GM21447 (cell line): ENCODE results near the gene KLC1.

Experiments
- ATAC-seq: cut with Tn5 transposase; IDR thresholded peaks from one replicate; pipeline ENCODE4 v1.9.1; 2021; ENCODE audit not compliant: unreplicated experiment

The KLC1 gene

DNA sequence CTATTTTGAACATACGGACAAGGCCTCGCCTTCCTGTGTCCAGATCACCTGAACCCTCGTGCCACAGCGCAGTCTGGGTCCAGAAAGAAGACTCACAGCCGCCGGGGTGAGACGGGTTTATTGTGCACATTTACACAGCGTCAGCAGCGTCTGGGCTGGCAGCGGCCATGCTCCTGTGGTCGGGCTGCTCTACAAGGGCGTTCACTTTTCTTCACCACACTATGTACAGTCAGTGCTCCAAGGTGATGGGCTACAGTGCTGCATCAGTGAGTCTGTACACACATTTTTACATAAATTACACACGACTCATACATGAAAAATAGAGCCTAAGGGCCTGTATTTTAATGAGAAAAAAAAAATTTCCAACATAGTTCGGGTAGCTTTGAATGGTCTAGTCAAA is 104.6 kb downstream of the KLC1 start:
- no peak for ATAC-seq

DNA sequence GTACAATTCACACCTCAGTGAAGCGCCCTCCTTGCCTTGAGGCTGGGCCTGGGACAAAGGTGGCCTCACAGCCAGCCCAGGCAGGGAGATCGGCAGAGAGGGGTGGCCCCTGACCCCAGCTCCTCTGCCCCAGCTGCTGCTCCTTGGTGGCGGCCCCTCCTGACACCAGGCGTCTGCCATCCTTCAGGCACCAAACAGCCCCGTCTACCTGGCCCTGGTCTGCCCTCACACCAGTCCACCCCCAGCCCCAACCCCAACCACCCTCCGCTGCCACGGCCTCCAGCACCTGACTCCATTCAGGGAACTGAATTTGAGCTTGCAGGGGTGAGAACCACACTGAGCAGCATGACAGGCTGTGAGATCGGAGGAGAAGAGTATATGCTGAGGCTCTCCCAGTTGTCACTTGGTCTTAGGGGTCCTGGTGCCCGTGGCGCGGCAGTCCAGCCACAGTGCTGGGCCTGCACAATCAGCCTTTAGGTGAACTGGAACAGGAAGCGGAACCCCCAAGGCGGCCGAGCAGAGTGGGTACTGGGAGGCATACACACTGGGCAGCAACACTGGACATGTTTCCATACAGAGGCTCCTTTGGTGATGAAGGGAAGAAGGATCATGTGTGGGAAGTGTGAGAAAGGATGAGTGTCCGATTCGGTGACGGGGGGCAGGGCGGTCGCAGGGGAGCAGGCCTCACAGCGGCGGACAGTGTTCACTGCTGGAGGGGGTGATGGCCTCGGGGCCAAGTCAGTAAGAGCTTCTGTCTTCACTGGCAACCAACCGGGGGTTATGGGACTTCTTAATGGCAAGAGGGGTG is 105.3 kb downstream of the KLC1 start:
- no peak for ATAC-seq

DNA sequence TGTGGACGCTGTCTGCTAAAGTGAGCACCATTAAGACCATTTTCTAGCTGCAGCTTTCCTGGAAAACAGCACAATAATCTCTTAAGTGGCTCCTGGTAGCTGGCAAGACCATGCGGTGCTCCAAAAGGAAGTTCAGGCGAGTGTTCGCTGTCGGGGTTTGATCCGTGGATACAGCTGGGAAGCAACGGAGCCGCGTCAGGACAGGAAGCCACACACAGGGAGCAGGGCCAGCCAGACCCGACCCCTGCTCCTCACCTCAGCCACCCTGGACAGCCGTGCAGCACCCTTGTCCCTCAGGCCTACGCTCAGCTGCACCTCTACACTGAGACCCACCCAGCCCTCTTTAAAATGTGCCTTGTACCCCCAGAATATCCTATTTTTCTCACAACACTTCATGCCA is 106.0 kb downstream of the KLC1 start:
- ATAC-seq = no peak

DNA sequence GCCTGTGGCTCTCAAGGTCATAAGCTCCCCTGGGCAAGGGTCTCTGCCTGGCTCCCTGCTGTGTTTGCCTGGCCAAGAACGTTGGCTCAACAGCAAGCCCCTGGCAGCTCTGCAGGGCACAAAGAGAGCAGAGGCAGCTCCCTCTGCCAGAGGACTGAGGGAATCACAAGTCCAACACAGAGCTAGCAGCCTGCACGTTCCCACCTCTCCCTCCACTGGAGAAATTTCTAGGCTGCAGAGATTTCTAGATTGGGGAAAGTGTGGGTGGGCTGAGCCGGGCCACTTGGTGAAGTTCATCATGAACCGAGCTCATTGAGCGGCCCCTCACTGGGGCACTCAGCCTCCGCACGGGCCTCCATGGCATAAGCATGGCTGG is 106.4 kb downstream of the KLC1 start:
- no peak for ATAC-seq

DNA sequence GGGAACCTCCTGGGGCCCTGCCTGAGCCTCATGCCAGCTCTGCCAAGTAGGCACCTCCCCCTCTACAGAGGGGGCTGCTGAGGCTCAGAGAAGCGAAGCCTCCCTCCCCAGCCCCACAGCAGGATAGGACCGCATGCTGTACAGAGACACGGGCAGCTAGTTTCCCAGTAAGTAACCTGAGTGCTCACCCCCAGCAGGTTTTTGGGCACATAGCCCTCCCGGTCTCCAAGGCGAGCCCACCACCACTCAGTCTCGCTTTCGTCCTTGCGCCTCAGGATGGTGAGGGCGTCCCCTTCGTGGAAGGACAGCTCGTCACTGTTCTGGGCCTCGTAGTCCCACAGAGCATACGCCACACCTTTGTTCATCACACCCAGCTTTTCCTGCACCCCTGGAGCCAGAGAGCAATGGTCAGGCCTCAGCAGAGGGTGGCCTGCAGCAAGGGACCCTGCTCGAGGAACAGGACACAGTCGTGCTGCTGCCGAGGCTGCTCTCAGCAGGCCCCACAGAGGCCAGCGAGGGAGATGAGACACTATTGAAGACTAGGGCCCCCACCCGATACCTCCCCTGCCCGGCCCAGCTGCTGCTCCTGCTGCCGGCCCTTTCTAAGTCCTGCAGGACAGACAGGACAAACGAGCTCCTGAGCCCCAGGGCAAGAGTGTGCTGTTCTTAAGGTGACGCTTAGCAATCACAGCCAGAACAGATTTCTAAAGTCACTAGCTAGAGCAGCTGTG is 107.0 kb downstream of the KLC1 start:
- no peak for ATAC-seq

DNA sequence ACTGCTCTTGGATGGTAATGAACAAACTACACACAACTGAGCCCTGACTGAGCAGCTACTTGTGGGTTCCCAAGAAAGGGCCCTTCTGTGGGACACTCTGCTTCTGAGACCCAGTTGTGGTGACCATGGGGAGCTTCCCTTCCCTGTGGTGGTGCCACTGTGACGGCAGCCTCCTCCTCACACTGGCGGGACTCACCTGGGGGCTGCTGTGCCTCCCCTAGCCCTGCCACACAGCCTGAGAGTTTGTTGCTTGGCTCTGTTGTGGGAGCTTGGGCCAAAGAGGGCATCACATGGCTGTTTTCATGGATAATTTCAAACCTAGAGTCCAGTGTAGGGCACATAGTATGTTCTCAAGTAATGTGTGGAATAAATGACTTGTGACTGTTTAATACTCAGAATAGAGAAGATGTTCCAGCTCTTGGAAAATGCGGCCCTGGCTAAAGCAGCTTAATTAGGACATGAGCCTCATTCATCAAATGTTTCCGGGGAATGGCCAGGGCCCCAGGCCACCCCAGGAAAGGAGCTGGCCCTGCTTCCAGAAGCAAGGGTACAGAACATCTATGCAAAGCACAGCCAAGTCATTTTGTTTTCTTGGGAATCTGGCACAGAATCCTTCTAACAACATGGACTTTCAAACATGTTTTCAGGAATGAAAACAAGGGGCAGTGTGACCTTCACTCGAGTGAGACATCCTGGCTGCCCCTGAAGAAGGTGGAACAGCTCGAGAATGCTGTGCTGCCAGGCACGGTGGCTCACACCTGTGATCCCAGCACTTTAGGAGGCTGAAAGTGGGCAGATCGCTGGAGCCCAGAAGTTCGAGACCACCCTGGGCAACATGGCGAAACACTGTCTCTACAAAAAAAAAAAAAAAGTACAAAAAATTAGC is 107.8 kb downstream of the KLC1 start:
- no peak for ATAC-seq

DNA sequence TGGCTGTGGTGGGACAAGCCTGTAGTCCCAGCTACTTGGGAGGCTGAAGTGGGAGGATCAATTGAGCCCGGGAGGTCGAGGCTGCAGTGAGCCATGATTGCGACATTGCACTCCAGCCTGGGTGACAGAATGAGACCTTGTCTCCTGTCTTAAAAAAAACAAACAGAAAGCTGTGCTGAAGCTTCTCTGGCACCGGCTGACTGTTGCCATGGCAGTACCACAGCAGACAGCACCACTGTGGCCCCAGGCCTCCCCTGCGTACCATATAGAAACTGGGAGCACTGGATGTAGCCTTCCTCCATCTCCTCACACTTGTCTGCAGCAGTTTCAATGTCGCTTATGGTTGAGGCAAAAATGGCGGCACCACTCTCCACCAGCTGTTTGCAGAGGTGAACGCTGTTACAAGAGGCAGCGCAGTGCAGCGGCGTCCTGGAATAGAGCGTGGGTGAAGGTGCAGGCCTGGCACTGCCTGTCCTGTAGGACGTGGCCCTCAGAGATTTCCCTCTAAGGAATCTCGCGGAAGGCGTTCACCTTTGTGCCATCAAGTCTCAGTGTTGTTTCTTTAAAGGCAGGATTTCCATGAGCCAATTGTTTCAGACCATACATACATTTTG is 108.5 kb downstream of the KLC1 start:
- no peak for ATAC-seq

DNA sequence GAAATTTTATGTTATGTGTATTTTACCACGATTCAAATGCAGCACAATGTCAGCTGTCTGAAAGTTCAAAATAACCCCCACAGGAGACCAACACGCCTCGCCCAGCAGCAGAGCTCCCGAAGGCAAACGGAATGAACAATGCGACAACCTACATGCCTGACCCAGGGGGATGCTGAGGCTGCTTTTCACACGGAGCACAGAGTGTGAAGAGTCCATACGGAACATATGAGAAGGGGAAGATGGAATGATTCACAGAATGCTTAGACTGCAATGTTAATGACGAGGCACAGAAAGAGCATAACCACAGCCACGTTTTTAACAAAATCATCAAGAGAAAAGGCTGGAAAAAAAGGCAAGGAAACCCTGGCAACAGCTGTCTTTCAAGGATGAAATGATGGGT is 109.2 kb downstream of the KLC1 start:
- no peak for ATAC-seq

DNA sequence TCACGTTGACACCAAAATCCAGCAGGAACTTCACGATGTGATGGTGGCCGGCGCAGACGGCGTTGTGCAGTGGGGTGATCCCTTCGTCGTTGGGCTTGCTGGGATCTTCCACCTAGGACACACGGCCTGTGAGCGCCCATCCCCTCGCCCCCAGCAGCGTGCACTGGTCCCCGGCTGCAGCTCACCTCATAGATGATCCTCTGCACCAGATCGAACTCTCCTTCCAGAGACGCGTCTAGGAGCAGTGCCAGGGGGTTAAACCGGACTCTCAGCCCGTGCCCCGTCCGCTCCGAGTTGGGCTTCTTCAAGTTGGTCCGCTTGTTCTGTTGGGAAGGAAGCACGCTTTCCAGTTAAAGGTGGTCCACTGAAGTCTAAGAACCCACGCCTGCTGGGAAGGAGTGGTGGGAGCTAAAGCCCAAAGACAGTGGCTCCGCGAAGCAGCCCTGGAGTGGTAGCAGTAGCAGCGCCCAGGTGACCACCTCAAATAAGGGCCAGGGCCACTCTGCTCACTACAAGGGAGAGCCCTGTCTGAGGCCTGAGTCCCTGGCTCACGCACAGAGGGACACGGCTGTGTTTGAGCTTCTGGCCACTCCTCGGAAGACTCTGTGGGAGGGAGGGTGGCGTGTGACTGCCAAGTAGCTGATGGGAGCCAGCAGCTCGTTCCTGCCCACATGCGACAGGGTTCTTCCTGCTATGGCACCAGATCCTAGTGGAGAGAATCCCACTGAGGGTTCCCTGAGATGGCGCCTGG is 109.9 kb downstream of the KLC1 start:
- ATAC-seq = no peak

DNA sequence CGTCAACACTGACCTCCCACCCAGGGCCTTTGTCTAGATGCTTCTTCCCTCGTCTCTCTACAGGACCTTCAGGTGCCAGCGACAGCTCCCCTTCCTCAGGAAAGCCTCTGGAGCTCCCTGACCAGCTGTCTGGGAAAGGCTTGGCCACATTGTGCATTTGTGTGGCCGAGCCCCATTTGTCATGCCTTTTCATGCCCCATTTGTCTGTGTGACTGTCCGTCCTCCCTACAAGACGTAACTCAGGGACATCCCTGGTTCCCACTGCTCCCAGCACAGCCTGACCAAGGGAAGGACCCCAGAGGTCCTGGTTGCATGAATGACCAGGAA is 110.4 kb downstream of the KLC1 start:
- no peak for ATAC-seq

DNA sequence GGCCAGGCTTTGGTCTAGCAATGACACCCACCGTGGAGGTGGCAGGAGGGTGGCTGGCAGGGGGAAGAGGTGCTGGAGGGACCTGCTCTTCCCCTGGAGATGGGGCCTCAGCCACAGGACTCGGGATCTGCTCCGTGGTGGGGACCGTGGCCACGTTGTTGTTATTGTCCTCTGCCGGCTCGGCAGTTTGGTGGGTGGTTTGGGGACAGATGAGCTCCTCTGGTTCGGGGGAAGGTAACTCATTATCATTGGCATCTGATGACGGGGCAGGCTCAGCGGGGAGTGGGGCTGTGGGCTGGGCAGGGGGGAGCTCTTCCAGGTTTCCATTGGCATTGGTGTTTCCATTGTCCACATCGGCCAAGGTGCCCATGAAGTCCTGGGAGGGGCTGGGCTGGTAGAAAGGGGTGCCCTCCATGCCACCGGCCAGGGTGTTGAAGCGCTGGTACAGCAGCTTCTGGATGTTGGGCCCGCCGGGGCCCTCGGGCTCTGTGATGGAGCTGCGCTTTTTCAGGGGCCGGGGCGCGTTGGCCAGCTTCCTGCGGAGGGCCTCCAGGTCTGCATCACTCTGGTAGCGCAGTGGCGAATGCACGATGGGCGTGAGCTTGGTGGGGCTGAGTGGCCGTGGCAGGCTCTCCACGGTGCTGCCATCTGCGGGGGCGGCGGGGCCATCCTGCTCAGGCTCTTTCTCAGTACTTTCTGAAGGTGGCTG is 110.9 kb downstream of the KLC1 start:
- ATAC-seq = no peak

DNA sequence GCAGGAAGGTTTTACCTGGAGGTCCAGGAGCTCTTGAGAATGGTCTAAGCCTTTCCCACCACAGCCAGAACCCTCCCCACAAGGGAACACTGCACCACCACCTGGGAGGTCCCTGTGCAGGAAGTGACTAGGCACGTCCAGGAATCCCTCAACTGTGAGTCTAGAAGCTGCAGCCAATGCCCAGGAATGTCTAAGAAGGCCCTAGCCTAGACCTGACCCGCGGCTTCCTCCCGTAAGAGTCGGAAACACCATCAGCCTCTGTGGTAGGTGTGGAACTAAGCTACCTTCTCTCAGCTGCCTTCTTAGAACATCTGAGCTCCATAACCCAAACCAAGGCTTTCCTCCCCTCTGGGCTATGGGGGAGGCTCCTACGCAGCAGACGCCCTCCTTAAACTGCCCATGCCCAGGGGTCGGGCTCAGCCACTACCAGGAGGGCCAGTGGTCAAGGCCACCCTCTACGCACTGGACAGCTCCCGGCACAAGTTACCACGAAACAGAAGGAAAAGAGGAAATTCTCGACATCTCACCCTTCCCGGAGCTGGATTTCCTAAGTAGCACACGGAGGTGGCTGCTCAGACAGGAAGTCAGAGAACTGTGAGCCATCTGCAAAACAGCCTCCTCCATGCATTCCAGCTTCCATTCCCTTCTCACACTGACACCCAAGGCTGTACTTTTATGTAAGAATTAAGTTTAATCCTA is 112.1 kb downstream of the KLC1 start:
- ATAC-seq = no peak

DNA sequence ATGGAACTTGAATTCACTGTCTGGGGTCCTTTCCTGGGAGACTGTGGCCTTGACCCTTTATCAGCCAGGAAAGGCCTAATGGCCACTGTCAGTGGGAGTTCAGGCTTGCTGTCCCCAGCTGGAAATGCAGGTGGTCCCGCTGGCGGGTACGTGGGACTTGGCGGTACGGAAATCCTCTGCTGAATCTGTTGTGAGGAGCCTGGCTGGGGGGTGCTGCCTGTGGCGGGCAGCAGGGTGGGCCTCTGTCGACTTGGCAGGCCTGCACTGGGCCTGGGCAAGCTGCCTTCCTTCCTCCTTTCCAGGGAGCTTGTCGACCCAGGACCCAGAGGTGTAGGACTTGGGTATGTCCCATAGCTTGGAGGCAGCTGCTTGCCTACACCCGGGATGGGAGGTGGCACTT is 112.9 kb downstream of the KLC1 start:
- ATAC-seq = no peak

DNA sequence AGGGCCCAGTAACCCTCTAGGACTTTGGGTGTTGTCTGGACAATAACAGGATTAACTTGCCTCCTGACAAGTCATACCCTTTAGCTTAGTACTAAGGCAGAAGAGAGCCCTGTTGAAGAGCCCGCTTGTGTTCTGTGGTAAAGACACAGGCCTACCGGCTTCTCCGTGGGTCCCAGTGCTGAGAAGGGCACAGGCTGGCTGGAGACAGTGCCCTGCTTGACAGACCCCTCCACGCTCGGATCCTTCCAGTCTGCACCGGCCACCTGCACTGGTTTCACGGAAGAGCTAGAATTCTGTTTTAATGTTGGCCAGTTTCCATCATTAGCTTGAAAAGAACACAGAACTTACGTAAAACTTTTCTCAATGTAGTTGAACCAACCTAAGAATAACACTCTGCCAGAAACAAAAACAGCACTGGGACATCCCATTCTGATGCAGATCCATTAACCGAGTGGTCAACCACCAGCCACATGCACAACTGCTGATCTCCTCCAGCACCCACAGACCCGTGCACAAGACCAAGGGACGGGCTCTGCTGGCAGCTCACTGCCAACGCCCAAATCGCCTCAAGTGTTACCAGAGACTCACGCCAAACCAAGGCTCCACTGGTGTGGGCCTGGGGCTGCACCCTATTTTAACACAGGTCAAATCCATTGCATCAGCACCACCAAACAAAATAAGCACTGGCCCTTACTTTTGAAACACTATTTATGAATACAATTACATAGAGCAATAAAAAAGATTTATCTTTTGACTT is 113.7 kb downstream of the KLC1 start:
- ATAC-seq = no peak

DNA sequence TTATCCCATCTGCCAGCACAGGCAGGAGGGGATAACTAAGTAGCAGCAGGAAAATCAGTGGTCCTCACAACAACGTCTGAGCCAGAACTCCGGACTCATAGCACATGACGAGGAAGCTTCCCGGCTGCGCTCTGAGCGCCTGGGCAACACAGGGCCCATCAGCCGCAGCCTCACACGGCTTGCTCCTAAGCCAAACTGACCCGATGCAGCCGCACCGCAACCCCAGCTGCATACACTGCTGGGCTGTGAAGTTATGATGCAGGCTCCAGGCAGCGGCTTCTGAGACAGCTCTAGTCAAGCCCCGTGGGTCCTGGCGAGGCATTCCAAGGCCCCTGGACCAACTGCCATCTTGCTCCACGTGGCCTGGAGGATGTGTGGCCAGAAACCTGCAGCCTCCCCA is 114.7 kb downstream of the KLC1 start:
- ATAC-seq = no peak

DNA sequence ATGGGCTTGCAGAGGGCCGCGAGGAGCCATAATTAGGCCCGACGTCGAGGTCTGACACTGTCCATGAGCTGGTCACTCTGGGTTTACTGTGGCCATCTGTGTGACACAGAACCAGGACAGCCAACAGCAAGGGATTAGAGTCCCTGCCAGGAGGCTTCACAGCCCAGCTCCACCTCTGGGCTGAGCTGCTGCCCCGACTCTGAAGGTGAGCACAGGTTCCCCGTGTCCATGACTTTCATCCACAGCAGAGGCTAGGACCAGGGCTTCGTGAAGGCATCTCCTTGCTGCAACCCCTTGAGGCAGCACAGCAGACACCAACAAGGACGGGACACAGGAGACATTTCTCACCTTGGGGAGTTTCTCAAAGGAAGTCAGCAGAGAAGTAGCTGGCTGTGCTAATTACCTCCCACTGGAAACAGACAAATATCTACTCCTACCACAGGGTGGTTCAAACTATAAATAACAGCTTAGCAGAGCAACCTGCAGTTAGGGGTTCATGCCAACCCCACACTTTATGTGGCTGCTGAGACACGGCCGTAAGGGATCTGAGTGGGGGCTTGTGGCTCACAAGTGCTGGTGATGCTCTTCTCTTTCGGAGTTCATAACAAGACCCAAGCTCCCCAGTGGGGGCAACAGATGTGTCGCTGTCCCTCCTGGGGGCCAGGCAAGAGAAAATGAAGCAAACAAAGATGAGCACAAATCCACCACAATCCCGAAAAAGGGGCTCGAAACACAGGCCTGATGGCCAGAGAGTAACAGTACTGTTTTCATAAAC is 115.8 kb downstream of the KLC1 start:
- no peak for ATAC-seq

DNA sequence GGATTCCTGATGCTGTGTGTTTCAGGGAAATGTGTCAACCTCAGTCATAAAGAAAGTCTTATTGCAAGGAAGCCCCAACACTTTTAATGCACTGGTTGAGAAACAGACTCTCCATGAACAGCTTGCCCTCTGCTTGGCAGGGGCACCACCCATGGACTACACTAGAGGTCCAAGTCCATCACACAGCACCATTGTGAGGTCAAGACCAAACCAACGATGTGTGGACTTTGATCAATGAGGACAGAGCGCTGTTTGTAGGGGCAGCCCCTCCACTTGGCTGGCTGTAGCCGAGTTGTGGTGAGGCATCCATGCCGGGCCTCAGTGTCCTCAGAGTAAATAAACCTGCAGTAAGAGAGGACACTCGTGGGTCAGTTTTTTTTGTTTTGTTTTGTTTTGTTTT is 116.4 kb downstream of the KLC1 start:
- no peak for ATAC-seq

DNA sequence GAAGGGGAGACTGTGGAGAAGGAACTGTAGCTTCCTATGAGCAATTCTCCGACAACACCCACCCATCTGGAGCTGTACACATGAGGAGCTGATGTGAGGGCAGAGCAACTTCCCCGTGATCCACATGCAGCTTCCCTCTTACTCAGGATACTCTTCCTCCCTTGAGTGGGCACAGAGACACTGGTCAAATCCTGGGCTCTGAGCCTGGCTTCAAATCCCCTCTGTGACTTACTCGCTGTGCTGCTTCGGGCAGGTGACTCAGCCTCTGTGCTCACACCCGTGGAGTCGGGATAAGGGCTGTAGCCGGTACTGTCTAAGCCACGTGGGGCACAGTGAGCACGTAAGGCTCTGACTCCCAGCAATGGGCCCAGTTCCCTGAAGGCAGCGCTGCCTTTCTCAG is 117.7 kb downstream of the KLC1 start:
- ATAC-seq = no peak
